Duodenal mucosa (tissue), 2 donors: ENCODE data around the gene PSORS1C2.
A peak's percentile ranks its signal among the peaks of the same experiment; 100 is the strongest.
"Not testable (repeated sequence)": the region's sequence is repeated elsewhere in the genome, so short reads cannot be mapped to it uniquely, and the experiment has no call there.

Experiments used
- H3K27ac ChIP-seq: one replicate; pipeline ENCODE4 v1.7.0; 2013; ENCODE audit warnings: low read depth, low read length
- H3K27me3 ChIP-seq, 2 donors: one replicate each; pipeline ENCODE4 v1.7.0; 2013; ENCODE audit warnings: low read length in 2 of 2, control low read depth in 1 of 2; ENCODE audit not compliant: insufficient read depth in 2 of 2, control insufficient read depth in 1 of 2
- H3K36me3 ChIP-seq, 2 donors: one replicate each; pipeline ENCODE4 v1.7.0; 2013; ENCODE audit warnings: low read length in 2 of 2, control low read depth in 1 of 2; ENCODE audit not compliant: insufficient read depth in 2 of 2, control insufficient read depth in 1 of 2
- H3K4me1 ChIP-seq, 2 donors: one replicate each; pipeline ENCODE4 v1.7.0; 2013; ENCODE audit warnings: low read length in 2 of 2, control low read depth in 1 of 2; ENCODE audit not compliant: insufficient read depth in 2 of 2, control insufficient read depth in 1 of 2
- H3K4me3 ChIP-seq, 2 donors: one replicate each; pipeline ENCODE4 v1.7.0; 2013; ENCODE audit warnings: low read length in 2 of 2, low read depth in 1 of 2
- H3K9ac ChIP-seq, 2 donors: one replicate each; pipeline ENCODE4 v1.7.0; 2013; ENCODE audit warnings: low read length in 2 of 2, low read depth in 1 of 2
- H3K9me3 ChIP-seq, 2 donors: one replicate each; pipeline ENCODE4 v1.7.0; 2013; ENCODE audit warnings: low read length in 2 of 2, control low read depth in 1 of 2; ENCODE audit not compliant: control insufficient read depth in 1 of 2

Gene PSORS1C2

DNA sequence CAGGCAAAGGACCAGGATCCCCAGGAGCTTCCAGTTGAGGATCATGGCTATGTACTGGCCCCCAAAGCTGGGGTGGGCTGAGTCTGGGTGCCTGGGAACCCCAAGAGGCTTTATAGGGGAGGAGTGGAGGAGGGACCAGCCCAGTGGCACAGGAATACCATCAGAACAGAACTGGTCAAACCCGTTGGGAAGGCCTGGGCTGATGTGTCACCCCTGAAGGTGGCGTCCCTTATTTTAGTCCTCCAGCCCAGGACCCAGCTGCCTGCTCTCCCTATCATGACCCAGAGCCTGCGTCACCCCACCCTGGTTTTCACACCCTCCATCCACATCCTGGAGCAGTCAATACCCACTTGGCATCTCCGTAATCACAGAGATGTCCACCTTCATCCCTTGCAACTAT is at the start of gene PSORS1C2:
Gene PSORS1C2 (minus strand): TSS at position 85 of the 400 bp plus-strand sequence. CDS start 40 bp downstream, at position 45.
- Histone ChIP-seq H3K4me1 (peaks cover 12 to 20% of the 10 kb centered on the region in 2 donors), H3K9ac (peak within 1 kb of the TSS; percentile 53 to 60), H3K36me3 (peaks cover 0 to 7% of the 10 kb centered on the region in 2 donors), H3K9me3 (no peaks in the 10 kb centered on the region), H3K4me3 (peak within 1 kb of the TSS; percentile 37 to 70), H3K27me3 (no peaks in the 10 kb centered on the region), H3K27ac (no peak within 1 kb of the TSS)

DNA sequence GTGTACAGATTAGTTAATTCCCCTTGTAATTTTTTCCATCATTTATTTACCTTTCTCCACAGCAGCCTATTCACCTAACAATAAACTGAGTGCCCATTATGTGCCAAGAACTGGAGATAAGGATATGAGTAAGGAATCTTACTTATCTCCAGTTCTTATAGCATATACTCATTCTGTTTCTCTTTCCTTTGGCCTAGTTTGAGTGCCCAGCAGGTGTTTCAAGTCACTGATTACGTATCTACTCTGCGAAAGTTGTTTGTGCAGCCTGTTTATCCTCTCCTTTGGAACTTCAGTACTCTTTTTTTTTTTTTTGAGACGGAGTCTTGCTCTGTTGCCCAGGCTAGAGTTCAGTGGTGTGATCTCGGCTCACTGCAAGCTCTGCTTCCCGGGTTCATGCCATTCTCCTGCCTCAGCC is 48.9 kb upstream of the PSORS1C2 start:
- Histone ChIP-seq H3K36me3 (no peaks in the 10 kb centered on the region), H3K27me3 (no peaks in the 10 kb centered on the region), H3K9me3 (no peaks in the 10 kb centered on the region), H3K9ac (peak overlapping the region in 1 of 2 donors; percentile 75), H3K4me1 (peaks cover 3 to 10% of the 10 kb centered on the region in 2 donors), H3K4me3 (no peak overlapping the region), H3K27ac (peak overlapping the region; percentile 58)

DNA sequence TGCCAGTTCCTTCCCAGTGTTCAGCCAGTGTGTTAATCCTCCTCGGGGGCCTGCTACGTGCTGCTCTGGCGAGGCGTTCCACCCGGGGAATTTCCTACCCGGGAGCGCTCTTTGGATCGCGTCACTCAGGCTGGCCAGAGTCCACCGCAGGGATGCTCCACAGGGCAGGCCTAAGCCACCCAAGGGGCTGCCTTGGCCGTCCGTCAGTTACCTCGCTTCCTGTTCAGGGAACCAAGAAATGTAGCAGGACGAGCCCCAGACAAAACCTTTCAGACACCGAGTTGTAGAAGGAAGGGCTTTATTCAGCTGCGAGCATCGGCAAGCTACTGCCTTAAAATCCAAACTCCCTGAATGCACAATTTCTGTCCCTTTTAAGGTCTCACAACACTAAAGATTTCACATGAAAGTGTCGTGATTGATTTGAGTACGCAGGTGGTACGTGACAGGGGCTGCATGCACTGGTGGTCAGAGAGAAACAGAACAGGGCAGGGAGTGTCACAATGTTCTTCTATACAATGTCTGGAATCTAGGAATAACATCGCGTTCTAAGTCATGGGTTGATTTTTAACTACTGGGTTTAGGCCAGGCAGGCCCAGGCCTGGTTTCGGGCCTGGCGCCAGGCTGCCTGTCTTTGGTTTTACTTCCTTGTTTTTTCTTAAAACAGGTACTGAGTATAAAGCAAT is 47.3 kb upstream of the PSORS1C2 start:
- Histone ChIP-seq H3K4me1 (peaks cover 3 to 10% of the 10 kb centered on the region in 2 donors), H3K36me3 (no peaks in the 10 kb centered on the region), H3K4me3 (peak overlapping the region; percentile 53 to 62), H3K27ac (peak overlapping the region; percentile 97), H3K27me3 (no peaks in the 10 kb centered on the region), H3K9ac (peak overlapping the region; percentile 68 to 75), H3K9me3 (no peaks in the 10 kb centered on the region)

DNA sequence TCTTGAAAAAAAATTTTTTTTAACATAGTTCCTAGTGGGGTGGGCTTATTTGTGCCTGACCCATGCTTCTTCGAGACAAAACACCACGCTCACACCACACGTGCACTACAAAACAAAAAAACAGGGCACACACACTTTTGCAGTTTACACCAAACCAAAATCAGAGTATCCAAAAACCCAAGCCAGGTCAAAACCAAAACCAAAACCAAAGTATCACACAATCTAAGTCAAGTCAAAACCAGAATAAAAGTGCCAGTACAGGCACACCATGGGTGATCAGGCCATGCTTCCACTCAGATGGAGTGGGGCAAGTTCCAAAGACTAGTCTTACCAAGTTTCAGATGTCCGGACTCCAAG is 46.8 kb upstream of the PSORS1C2 start:
- Histone ChIP-seq H3K4me1 (peaks cover 3 to 10% of the 10 kb centered on the region in 2 donors), H3K27ac (peak overlapping the region; percentile 97), H3K9ac (peak overlapping the region; percentile 68 to 75), H3K4me3 (peak overlapping the region; percentile 53 to 62)
- H3K27me3 ChIP-seq, H3K36me3 ChIP-seq, H3K9me3 ChIP-seq: not testable (repeated sequence)

DNA sequence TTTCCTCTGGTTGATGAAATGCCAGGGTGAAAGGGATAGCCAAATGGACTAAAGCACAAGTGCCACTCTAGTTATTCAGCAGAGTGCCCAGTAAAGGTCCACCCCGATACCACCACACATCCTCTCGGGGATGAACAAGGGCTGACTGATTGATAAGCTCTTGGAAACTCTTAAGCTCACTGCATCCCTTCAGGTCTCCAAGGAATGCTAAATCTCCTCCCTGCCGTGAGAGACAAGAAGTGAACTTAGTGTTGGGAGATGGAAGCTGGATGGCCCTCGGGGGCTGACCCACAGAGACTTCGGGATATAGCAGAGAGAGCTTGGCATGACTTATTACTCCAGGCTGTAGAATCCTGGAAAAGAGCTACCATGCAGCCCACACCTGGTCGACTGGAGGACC is 45.0 kb upstream of the PSORS1C2 start:
- Histone ChIP-seq H3K4me3 (peak overlapping the region; percentile 50 to 52), H3K4me1 (peaks cover 12 to 14% of the 10 kb centered on the region in 2 donors), H3K9ac (peak overlapping the region in 1 of 2 donors; percentile 25)
- not testable (repeated sequence) for H3K27ac ChIP-seq, H3K9me3 ChIP-seq, H3K27me3 ChIP-seq, H3K36me3 ChIP-seq

DNA sequence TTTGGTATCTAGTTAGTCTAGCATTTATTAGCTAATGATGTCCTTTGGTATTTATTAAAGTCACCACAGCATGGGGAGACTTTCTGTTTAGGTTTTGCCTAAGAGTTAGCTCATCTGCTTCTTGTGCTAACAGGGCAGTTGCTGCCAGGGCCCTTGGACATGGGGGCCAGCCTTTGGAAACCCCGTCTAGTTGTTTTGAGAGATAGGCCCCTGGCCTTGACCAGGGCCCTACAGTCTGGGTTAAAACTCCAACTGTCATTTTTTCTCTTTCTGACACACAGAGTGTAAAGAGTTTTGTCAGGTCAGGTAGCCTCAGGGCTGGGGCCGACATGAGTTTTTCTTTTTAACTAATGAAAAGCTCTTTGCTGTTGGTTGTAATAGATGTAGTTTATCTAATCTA is 44.4 kb upstream of the PSORS1C2 start:
- not testable (repeated sequence) for H3K9ac ChIP-seq, H3K9me3 ChIP-seq, H3K4me3 ChIP-seq, H3K36me3 ChIP-seq, H3K27me3 ChIP-seq, H3K27ac ChIP-seq
- H3K4me1 ChIP-seq: peaks cover 17 to 18% of the 10 kb centered on the region in 2 donors

DNA sequence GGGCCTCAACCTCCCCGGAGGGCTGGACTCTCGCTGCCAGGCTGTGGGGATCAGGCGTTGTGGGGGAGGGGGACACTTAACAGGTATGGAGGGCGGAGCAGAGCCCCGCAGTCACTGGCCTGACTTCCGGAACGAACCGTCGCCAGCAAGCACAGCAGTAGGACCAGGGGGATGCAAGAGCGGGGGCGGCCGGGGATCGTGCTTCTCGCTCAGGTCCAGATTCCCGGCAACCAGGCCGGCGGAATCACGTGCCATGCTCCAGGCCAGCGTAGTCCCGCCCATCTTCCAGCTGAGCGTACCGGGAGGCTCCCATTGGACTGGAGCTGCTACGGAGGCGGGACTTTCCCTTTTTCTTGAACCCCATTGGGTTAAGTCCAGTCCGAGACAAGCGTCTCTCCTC is 41.6 kb upstream of the PSORS1C2 start:
- H3K9ac ChIP-seq: peak overlapping the region in 1 of 2 donors; percentile 48
- peaks cover 10 to 16% of the 10 kb centered on the region in 2 donors for H3K4me1 ChIP-seq
- H3K27ac ChIP-seq: no peak overlapping the region
- H3K4me3 ChIP-seq: peak overlapping the region; percentile 55 to 62
- no peaks in the 10 kb centered on the region for H3K27me3 ChIP-seq
- no peaks in the 10 kb centered on the region for H3K9me3 ChIP-seq
- peaks cover 8 to 18% of the 10 kb centered on the region in 2 donors for H3K36me3 ChIP-seq

DNA sequence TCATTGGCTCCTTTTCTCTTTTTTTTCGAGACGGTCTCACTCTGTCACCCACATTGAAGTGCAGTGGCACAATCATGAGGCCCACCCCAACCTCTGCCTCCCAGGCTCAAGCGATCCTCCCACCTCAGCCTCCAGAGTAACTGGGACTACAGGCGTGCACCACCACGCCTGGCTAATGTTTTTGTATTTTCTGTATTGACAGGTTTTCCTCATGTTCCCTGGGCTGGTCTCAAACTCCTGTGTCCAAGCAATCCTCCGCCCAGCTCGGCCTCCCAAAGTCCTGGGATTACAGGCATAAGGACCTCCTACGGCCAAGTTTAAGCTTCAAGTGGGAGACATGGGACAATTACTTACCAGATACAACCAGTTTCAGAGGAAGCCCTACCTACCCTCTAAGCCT is 41.0 kb upstream of the PSORS1C2 start:
- Histone ChIP-seq H3K4me3 (peak overlapping the region; percentile 55 to 62), H3K27ac (no peak overlapping the region), H3K4me1 (peaks cover 10 to 16% of the 10 kb centered on the region in 2 donors), H3K27me3 (no peaks in the 10 kb centered on the region), H3K36me3 (peaks cover 14 to 23% of the 10 kb centered on the region in 2 donors), H3K9ac (peak overlapping the region in 1 of 2 donors; percentile 48), H3K9me3 (no peaks in the 10 kb centered on the region)

DNA sequence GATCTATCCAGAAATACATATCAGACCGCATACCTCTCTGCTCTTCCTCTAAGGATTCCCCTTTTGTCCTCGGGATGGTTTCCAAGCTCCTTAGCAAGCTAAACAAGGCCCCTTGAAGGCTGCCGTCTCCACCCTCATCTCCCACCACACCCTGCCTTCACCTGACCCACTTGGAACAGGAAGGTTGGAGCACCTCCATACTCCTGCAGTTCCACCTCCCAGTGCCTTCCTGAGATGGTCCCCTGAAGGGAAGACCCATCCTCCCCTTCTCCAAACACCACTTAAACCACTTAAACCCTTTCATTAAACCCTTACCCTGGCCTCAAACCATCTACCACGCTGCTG is 40.1 kb upstream of the PSORS1C2 start:
- no peak overlapping the region for H3K4me3 ChIP-seq
- H3K27ac ChIP-seq: no peak overlapping the region
- H3K27me3 ChIP-seq: no peaks in the 10 kb centered on the region
- no peak overlapping the region for H3K9ac ChIP-seq
- H3K9me3 ChIP-seq: no peaks in the 10 kb centered on the region
- peaks cover 16 to 23% of the 10 kb centered on the region in 2 donors for H3K36me3 ChIP-seq
- H3K4me1 ChIP-seq: peaks cover 10 to 16% of the 10 kb centered on the region in 2 donors

DNA sequence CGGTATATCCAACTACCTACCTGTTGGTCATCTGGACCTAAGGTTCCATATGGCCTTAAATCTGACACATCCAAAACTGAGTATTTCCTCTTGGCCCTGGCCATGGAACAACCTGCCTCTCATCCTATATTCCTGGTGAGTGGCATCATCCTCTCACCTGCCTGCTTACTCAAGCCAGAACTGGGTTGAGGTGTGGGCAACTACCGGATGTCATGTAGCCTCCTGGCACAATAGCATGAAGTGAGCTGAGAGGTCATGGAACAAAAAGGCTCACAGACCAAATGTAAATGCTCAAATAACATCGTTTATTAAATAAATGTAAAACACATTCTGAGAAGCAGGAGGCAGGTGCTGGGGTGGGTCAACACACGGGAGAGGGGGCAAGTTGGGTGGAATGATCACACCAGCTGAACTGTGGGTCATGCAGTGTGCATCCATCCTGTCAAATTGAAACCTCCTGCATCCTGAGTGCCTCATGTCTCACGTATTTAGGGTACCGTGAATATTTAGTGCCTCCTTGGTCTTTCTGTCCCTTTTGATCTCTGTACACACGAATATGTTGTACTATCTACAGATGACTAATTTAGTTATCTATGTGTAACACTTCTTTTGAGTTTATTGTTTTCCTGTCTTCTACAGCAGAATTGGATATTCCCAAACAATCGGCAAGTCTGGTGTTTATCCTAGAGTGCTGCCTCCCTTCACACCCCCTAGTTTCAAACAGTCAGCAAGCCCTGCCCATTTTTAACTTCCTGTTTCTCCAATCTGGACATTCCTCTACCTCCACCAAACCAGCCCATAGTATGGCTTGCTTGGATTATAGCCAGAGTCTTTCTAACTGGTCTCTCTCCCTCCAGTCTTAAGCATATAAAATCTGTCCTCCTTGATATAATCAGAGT is 39.5 kb upstream of the PSORS1C2 start:
- Histone ChIP-seq H3K9ac (no peak overlapping the region), H3K4me3 (no peak overlapping the region), H3K27ac (no peak overlapping the region), H3K36me3 (peaks cover 19 to 23% of the 10 kb centered on the region in 2 donors), H3K9me3 (no peaks in the 10 kb centered on the region), H3K27me3 (no peaks in the 10 kb centered on the region), H3K4me1 (peaks cover 10 to 16% of the 10 kb centered on the region in 2 donors)
